SIG-M5 (cell line): ENCODE data around the gene MAD2L1BP.
A peak's percentile ranks its signal among the peaks of the same experiment; 100 is the strongest.
"Not testable (repeated sequence)": the region's sequence is repeated elsewhere in the genome, so short reads cannot be mapped to it uniquely, and the experiment has no call there.

Source experiments
- DNase-seq: peaks from one replicate; lab custom pipeline; 2025; lab: John Stamatoyannopoulos, UW

Gene MAD2L1BP

GRCh38 chr6:43635387-43636307 lies at the start of gene MAD2L1BP:
Gene MAD2L1BP, plus strand, starts transcription at chr6:43635840. Its CDS starts 36 bp downstream, at chr6:43635876.
- peak; percentile 12 for DNase-seq

GRCh38 chr6:43588194-43588593 lies 47.4 kb upstream of the MAD2L1BP start:
- no peak for DNase-seq

GRCh38 chr6:43589564-43589963 lies 46.1 kb upstream of the MAD2L1BP start:
- DNase-seq: not testable (repeated sequence)

GRCh38 chr6:43593938-43594337 lies 41.7 kb upstream of the MAD2L1BP start:
- DNase-seq: no peak

GRCh38 chr6:43600595-43600994 lies 35.0 kb upstream of the MAD2L1BP start:
- no peak for DNase-seq

GRCh38 chr6:43604174-43604573 lies 31.5 kb upstream of the MAD2L1BP start:
- no peak for DNase-seq

- no peak for DNase-seq
Measured at GRCh38 chr6:43606019-43606418, 29.6 kb upstream of the MAD2L1BP start.

- DNase-seq: no peak
Measured at GRCh38 chr6:43608310-43608763, 27.3 kb upstream of the MAD2L1BP start.

- no peak for DNase-seq
Measured at GRCh38 chr6:43608807-43609206, 26.8 kb upstream of the MAD2L1BP start.

GRCh38 chr6:43609402-43609801 lies 26.2 kb upstream of the MAD2L1BP start:
- no peak for DNase-seq

GRCh38 chr6:43610431-43610830 lies 25.2 kb upstream of the MAD2L1BP start:
- no peak for DNase-seq

GRCh38 chr6:43613721-43614395 lies 21.8 kb upstream of the MAD2L1BP start:
- DNase-seq: no peak

- DNase-seq: no peak
Measured at GRCh38 chr6:43614396-43614730, 21.3 kb upstream of the MAD2L1BP start.

GRCh38 chr6:43616725-43617472 lies 18.7 kb upstream of the MAD2L1BP start:
- no peak for DNase-seq

GRCh38 chr6:43621078-43621835 lies 14.4 kb upstream of the MAD2L1BP start:
- DNase-seq: no peak

GRCh38 chr6:43621836-43622180 lies 13.8 kb upstream of the MAD2L1BP start:
- no peak for DNase-seq

- no peak for DNase-seq
Measured at GRCh38 chr6:43622541-43622940, 13.1 kb upstream of the MAD2L1BP start.

- DNase-seq: no peak
Measured at GRCh38 chr6:43623880-43624785, 11.5 kb upstream of the MAD2L1BP start.

GRCh38 chr6:43624786-43625288 lies 10.8 kb upstream of the MAD2L1BP start:
- no peak for DNase-seq

- DNase-seq: no peak
Measured at GRCh38 chr6:43625393-43625992, 10.1 kb upstream of the MAD2L1BP start.
